ENCODE results near the gene SLC6A11. TPM values are rescaled to one million over a fixed set of nuclear protein-coding genes. Genes with fewer than 3 reads are reported as not detected.

SLC6A11 gene
- total RNA-seq, 1 experiment from 2014 or later = 0.85 TPM

- H3K4me3 Mint-ChIP-seq = no peak overlapping the region
- peaks cover 34% of the 10 kb centered on the region for H3K4me1 Mint-ChIP-seq
- no peaks in the 10 kb centered on the region for H3K36me3 Mint-ChIP-seq
- ChIA-PET POLR2A (no interaction called here), CTCF (interaction anchor here (1.0 kb wide), 2 partner anchors 10 to 88 kb away, joined by 3 to 4 read pairs; no protein-coding TSS in a partner anchor)
- no peaks in the 10 kb centered on the region; the same call in 1 of the 2 replicates for H3K27me3 Mint-ChIP-seq (ENCODE audit: low read depth)
- H3K9me3 Mint-ChIP-seq = peaks cover 14% of the 10 kb centered on the region
- ATAC-seq (no peak), DNase-seq (ENCODE audit: low spot score) (no peak)
- no peak overlapping the region for H3K27ac Mint-ChIP-seq
- no peak for TF ChIP-seq JAZF1 (CRISPR knock-in tag; IDR thresholded peaks at IDR 0.05)
- no peak for TF ChIP-seq ATF6 (CRISPR knock-in tag; IDR thresholded peaks at IDR 0.05)
- no peak for TF ChIP-seq ZBTB21 (CRISPR knock-in tag; IDR thresholded peaks at IDR 0.05; ENCODE audit: borderline replicate concordance)
- TF ChIP-seq KAT7 (CRISPR knock-in tag; IDR thresholded peaks at IDR 0.05; ENCODE audit: borderline replicate concordance) = no peak
- TF ChIP-seq ESRRA (CRISPR knock-in tag; IDR thresholded peaks at IDR 0.05; ENCODE audit: borderline replicate concordance) = no peak
Measured at GRCh38 chr3:10973046-10973595, 157.1 kb downstream of the SLC6A11 start.

GRCh38 chr3:10974131-10974530 is 158.1 kb downstream of the SLC6A11 start:
- CTCF ChIA-PET = interaction anchor here (1.0 kb wide), 1 partner anchor 9 kb away, joined by 4 read pairs; no protein-coding TSS in a partner anchor

More at GRCh38 chr3:10974131-10974530, 158.1 kb downstream of the SLC6A11 start:
- no peaks in the 10 kb centered on the region; the same call in 1 of the 2 replicates for H3K27me3 Mint-ChIP-seq (ENCODE audit: low read depth)
- H3K4me3 Mint-ChIP-seq = no peak overlapping the region
- H3K27ac Mint-ChIP-seq = no peak overlapping the region
- H3K9me3 Mint-ChIP-seq = peaks cover 14% of the 10 kb centered on the region
- no peak for DNase-seq (ENCODE audit: low spot score)
- TF ChIP-seq PRDM15 (CRISPR knock-in tag; IDR thresholded peaks at IDR 0.05) (no peak), ZNF121 (CRISPR knock-in tag; IDR thresholded peaks at IDR 0.05) (no peak), HMGXB4 (CRISPR knock-in tag; IDR thresholded peaks at IDR 0.05) (no peak), SMAD4 (CRISPR knock-in tag; IDR thresholded peaks at IDR 0.05) (no peak), PRRX2 (CRISPR knock-in tag; IDR thresholded peaks at IDR 0.05) (no peak), JUN (CRISPR knock-in tag; IDR thresholded peaks at IDR 0.05) (no peak), GABPB1 (CRISPR knock-in tag; IDR thresholded peaks at IDR 0.05) (no peak), FOXJ3 (CRISPR knock-in tag; IDR thresholded peaks at IDR 0.05; ENCODE audit: borderline replicate concordance) (no peak), SMAD3 (CRISPR knock-in tag; IDR thresholded peaks at IDR 0.05; ENCODE audit: borderline replicate concordance) (no peak), ATF1 (CRISPR knock-in tag; IDR thresholded peaks at IDR 0.05) (no peak), E2F4 (CRISPR knock-in tag; IDR thresholded peaks at IDR 0.05; ENCODE audit: borderline replicate concordance, low read depth) (no peak), CBFB (CRISPR knock-in tag; IDR thresholded peaks at IDR 0.05; ENCODE audit: low read depth) (no peak), ZNF425 (CRISPR knock-in tag; conservative IDR thresholded peaks at IDR 0.05) (no peak), ELF4 (CRISPR knock-in tag; IDR thresholded peaks at IDR 0.05; ENCODE audit: low read depth) (no peak)
- H3K4me1 Mint-ChIP-seq = peaks cover 33% of the 10 kb centered on the region
- H3K36me3 Mint-ChIP-seq = no peaks in the 10 kb centered on the region
- POLR2A ChIA-PET = no interaction called here
- no peak for ATAC-seq

All from WTC11 (cell line).